HG03159 (cell line): ENCODE results near the gene LRRC18.

Experiments used
- ATAC-seq: cut with Tn5 transposase; IDR thresholded peaks from one replicate; pipeline ENCODE4 v1.9.1; 2021; ENCODE audit warnings: mild to moderate bottlenecking, moderate library complexity; ENCODE audit not compliant: unreplicated experiment

LRRC18 gene

GRCh38 chr10:48946891-48947500, 7.4 kb upstream of the LRRC18 start:
- no peak for ATAC-seq

- no peak for ATAC-seq
Measured at GRCh38 chr10:48946332-48946731, 6.7 kb upstream of the LRRC18 start.

GRCh38 chr10:48945441-48946130, 5.9 kb upstream of the LRRC18 start:
- no peak for ATAC-seq

GRCh38 chr10:48944171-48944570, 4.5 kb upstream of the LRRC18 start:
- no peak for ATAC-seq

- ATAC-seq = no peak
Measured at GRCh38 chr10:48943096-48943495, 3.5 kb upstream of the LRRC18 start.

GRCh38 chr10:48941427-48942075, 1.9 kb upstream of the LRRC18 start:
- ATAC-seq = no peak

- no peak for ATAC-seq
Measured at GRCh38 chr10:48940958-48941357, 1.3 kb upstream of the LRRC18 start.

GRCh38 chr10:48940372-48940771, 732 bp upstream of the LRRC18 start:
- no peak for ATAC-seq

GRCh38 chr10:48938990-48939536, 577 bp downstream of the LRRC18 start:
- ATAC-seq = no peak

GRCh38 chr10:48938281-48938680, 1.4 kb downstream of the LRRC18 start:
- no peak for ATAC-seq

GRCh38 chr10:48937796-48938195, 1.8 kb downstream of the LRRC18 start:
- no peak for ATAC-seq

GRCh38 chr10:48935577-48935976, 4.1 kb downstream of the LRRC18 start:
- no peak for ATAC-seq

GRCh38 chr10:48934672-48935501, 4.8 kb downstream of the LRRC18 start:
- no peak for ATAC-seq

GRCh38 chr10:48932831-48933664, 6.6 kb downstream of the LRRC18 start:
- no peak for ATAC-seq

GRCh38 chr10:48931188-48931587, 8.5 kb downstream of the LRRC18 start:
- no peak for ATAC-seq

- no peak for ATAC-seq
Measured at GRCh38 chr10:48929413-48929990, 10.1 kb downstream of the LRRC18 start.

GRCh38 chr10:48926764-48927540, 12.7 kb downstream of the LRRC18 start:
- no peak for ATAC-seq

- no peak for ATAC-seq
Measured at GRCh38 chr10:48926255-48926654, 13.4 kb downstream of the LRRC18 start.

GRCh38 chr10:48924988-48925387, 14.7 kb downstream of the LRRC18 start:
- ATAC-seq = no peak
